Measurements from ENCODE around the gene FAU.
A peak's percentile ranks its signal among the peaks of the same experiment; 100 is the strongest.

FAU gene

DNA sequence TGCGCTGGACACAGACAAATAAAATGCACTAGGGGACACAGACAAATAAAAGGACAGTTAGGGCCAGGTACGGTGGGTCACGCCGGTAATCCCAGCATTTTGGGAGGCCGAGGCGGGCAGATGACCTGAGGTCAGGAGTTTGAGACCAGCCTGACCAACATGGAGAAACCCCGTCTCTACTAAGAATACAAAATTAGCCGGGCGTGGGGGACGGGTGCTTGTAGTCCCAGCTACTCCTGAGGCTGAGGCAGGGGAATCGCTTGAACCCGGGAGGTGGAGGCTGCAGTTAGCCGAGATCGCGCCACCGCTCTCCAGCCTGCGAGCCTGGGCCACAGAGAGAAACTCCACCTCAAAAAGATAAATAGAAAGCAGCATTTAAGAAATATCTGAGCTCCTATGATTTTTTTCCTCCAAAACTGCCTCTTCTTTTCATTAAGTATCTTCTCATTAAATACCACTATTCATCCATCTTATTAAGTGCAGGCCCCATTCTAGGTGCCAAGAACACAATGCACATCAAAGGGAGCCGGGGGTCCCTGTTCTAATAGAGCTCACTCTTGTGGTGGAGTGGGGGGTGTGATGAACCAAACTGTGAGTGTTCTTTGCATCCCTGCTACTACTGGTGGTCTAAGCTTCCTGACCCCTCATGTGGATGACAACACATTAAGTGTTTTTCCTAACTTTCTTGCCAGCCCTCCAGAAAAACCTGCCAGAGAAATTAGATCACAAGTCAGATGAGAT lies 3.7 kb downstream of the FAU start:
- peaks cover 81% of the 10 kb centered on the region for H3K36me3 Mint-ChIP-seq
- H3K4me1 Mint-ChIP-seq: peaks cover 58% of the 10 kb centered on the region
- ATAC-seq: no peak
- no peaks in the 10 kb centered on the region for H3K9me3 Mint-ChIP-seq
- DNase-seq (ENCODE audit: low spot score in 2 of 2): no peak
- peak overlapping the region; percentile 80 for H3K4me3 Mint-ChIP-seq
- H3K27ac Mint-ChIP-seq: peak overlapping the region; percentile 93

- no peaks in the 10 kb centered on the region for H3K9me3 Mint-ChIP-seq
- H3K4me1 Mint-ChIP-seq: peaks cover 66% of the 10 kb centered on the region
- H3K4me3 Mint-ChIP-seq: peak within 1 kb of the TSS; percentile 80
- ATAC-seq (peak; percentile 72), DNase-seq (ENCODE audit: low spot score in 2 of 2) (peak; percentile 99 to 100)
- H3K36me3 Mint-ChIP-seq: peaks cover 86% of the 10 kb centered on the region
- H3K27ac Mint-ChIP-seq: peak within 1 kb of the TSS; percentile 93
Observed at GRCh38 chr11:65117206-65118096, 4.5 kb downstream of the FAU start, which contains the start of gene ZNHIT2. Gene ZNHIT2 (minus strand): TSS chr11:65117701. CDS start chr11:65117653, 48 bp downstream.

DNA sequence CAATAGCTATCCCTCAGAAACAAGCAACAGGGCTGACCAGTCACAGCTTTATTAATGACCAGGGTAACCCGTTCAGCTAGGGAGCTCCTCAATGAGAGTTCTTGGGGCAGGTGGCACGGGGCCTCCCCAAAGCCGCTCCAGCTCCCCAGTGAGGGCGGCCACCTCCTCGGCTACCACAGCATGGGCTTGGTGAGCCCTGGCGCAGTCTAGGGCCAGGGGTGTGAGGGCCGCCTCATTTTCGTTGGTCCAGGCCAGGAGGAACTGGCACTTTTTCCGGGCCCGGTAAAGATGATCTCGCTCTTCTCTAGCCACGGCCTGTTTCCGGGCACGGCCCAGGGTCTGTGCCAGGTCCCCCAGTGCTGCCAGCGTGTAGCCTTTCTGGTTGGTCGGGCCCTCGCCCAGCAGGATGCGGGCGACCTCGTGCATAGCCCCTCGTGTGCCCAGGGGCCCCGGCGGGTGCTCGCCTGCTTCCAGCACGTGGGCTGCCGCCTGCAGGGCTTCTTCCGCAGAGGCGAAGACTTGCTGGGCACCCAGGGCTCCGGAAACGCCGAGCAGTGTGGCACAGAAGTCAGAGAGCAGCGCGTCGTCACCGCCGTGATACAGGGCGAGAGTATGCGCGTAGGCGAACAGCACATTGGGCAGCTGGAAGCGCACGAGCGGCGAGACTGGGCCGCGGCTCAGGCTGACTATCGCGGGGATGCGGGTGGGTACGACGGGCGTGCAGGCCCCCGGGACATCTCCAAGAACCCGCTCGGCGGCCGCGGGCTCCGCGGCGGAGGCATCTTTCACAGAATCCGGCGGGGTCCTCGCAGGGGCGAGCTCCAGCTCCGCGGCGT lies 5.3 kb downstream of the FAU start:
- DNase-seq (ENCODE audit: low spot score in 2 of 2) (peak; percentile 44 to 76), ATAC-seq (peak; percentile 52)
- H3K27ac Mint-ChIP-seq: peak overlapping the region; percentile 93
- no peaks in the 10 kb centered on the region for H3K9me3 Mint-ChIP-seq
- peaks cover 65% of the 10 kb centered on the region for H3K4me1 Mint-ChIP-seq
- H3K4me3 Mint-ChIP-seq: peak overlapping the region; percentile 80
- peaks cover 84% of the 10 kb centered on the region for H3K36me3 Mint-ChIP-seq

DNA sequence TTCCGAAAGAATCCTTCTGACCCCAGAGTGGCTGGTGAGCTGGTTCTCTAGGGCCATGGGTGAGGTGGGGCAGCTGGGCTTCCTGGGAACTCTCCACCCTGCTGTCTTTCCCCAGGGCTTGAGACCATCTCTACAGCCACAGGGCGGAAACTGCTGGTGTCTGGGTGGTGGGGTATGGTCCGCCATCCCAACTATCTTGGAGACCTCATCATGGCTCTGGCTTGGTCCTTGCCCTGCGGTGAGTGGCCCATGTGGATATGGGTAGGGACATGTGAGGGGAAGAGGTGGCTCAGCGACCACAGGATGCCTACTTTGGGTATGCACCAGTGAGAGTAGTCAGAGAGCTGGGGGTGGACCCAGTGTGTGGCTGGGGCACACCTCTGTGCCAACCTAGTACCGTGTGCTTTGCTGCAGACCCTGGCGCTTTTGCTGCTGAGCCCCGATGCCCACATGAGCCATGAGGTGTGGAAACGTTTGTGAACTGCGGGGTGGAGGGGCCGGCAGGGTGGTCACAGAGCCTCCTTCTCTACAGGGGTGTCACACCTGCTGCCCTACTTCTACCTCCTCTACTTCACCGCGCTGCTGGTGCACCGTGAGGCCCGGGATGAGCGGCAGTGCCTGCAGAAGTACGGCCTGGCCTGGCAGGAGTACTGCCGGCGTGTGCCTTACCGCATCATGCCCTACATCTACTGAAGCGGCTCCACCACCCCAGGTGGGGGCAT lies 6.4 kb downstream of the FAU start:
- no peak for ATAC-seq
- Mint-ChIP-seq H3K4me1 (peaks cover 65% of the 10 kb centered on the region), H3K27ac (peak overlapping the region; percentile 67), H3K4me3 (peak overlapping the region; percentile 80), H3K36me3 (peaks cover 84% of the 10 kb centered on the region), H3K9me3 (no peaks in the 10 kb centered on the region)
- no peak for DNase-seq (ENCODE audit: low spot score in 2 of 2)

- no peaks in the 10 kb centered on the region for H3K9me3 Mint-ChIP-seq
- no peak for DNase-seq (ENCODE audit: low spot score in 2 of 2)
- H3K36me3 Mint-ChIP-seq: peaks cover 84% of the 10 kb centered on the region
- H3K4me3 Mint-ChIP-seq: peak overlapping the region; percentile 97
- ATAC-seq: no peak
- peaks cover 65% of the 10 kb centered on the region for H3K4me1 Mint-ChIP-seq
- peak overlapping the region; percentile 95 for H3K27ac Mint-ChIP-seq
Observed at GRCh38 chr11:65114538-65115171, 7.3 kb downstream of the FAU start.

GRCh38 chr11:65113839-65114238 lies 8.1 kb downstream of the FAU start:
- Mint-ChIP-seq H3K4me1 (peaks cover 61% of the 10 kb centered on the region), H3K4me3 (peak overlapping the region; percentile 97), H3K27ac (peak overlapping the region; percentile 95), H3K9me3 (no peaks in the 10 kb centered on the region), H3K36me3 (peaks cover 84% of the 10 kb centered on the region)
- ATAC-seq: no peak
- DNase-seq (ENCODE audit: low spot score in 2 of 2): no peak

- peaks cover 56% of the 10 kb centered on the region for H3K4me1 Mint-ChIP-seq
Observed at GRCh38 chr11:65113361-65113756, 8.6 kb downstream of the FAU start.

GRCh38 chr11:65112546-65113360 lies 9.2 kb downstream of the FAU start:
- Mint-ChIP-seq H3K36me3 (peaks cover 74% of the 10 kb centered on the region), H3K27ac (peak overlapping the region; percentile 95), H3K4me3 (peak overlapping the region; percentile 97), H3K4me1 (peaks cover 50% of the 10 kb centered on the region), H3K9me3 (no peaks in the 10 kb centered on the region)
- DNase-seq (ENCODE audit: low spot score in 2 of 2): peak; percentile 79 to 90
- peak; percentile 66 for ATAC-seq

More at GRCh38 chr11:65113361-65113756, 8.6 kb downstream of the FAU start:
- peaks cover 81% of the 10 kb centered on the region for H3K36me3 Mint-ChIP-seq
- ATAC-seq: no peak
- peak overlapping the region; percentile 95 for H3K27ac Mint-ChIP-seq
- no peaks in the 10 kb centered on the region for H3K9me3 Mint-ChIP-seq
- H3K4me3 Mint-ChIP-seq: peak overlapping the region; percentile 97
- DNase-seq (ENCODE audit: low spot score in 2 of 2): no peak

DNA sequence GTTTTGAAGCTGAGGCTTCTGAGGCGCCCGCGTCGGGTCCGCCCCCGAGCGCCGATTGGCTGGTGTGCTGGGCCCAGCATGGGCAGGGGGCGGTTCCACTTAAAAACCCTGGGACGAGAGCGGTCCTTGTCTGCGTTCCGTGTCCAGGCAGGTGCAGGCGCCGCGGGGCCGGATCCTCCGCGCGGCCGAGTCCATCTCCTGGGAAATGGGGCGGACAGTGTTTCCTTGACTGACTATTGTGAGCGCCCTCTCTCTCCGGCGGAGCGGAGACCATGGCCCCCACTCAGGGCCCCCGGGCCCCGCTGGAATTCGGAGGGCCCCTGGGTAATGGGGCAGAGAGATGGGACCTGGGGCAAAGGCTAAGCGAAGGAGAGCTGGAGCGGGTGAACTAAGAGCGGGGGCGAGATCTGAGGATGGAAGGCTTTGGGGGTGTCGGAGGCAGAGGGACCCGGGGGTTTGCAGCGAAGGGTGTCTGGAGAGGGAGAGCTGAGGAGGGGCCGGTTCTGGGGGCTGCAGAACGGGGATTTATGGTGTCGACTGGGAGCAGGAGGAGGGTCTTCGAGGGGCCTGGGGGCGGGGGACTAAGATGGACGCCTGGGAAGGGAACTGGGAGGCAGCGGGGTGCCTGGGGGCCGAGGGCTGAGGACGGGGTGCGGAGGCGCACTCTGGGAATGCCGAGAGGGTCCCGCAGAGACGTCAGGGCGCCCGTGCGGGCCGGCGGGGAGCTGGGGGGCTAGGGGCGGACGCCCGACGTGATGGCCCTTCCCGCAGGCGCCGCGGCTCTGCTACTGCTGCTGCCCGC lies 10.0 kb downstream of the FAU start, which contains the start of gene TM7SF2:
Gene TM7SF2, plus strand, starts transcription at position 129 of the 802 bp plus-strand sequence. Its CDS starts 144 bp downstream, at position 273.
- ATAC-seq: peak; percentile 84
- peaks cover 48% of the 10 kb centered on the region for H3K4me1 Mint-ChIP-seq
- peak within 1 kb of the TSS; percentile 95 for H3K27ac Mint-ChIP-seq
- H3K36me3 Mint-ChIP-seq: peaks cover 66% of the 10 kb centered on the region
- peak; percentile 81 to 92 for DNase-seq (ENCODE audit: low spot score in 2 of 2)
- peak within 1 kb of the TSS; percentile 97 for H3K4me3 Mint-ChIP-seq
- H3K9me3 Mint-ChIP-seq: no peaks in the 10 kb centered on the region

DNA sequence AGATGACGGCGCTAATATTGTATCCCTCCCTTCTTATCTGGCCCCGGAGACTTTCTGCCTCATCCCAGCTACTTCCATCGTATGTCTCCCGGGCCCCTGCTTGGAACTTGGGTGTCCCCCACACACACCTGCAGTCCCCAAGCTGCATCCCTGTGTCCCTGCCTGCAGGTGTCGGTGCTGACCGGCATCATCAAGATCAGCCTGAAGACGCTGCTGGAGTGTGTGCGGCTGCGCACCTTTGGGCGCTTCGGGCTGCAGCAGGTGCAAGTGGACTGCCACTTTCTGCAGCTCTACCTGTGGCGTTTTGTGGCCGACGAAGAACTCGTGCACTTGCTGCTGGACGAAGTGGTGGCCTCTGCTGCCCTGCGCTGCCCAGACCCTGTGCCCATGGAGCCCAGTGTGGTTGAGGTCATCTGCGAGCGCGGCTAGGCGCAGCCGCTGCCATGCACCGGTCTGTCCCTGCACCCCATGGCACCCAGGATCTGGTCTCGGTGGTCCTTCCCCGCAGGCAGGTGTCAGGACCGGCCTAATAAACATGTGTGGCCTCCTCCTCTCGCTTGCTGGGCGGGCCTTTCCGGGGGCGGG lies 10.7 kb downstream of the FAU start:
- Mint-ChIP-seq H3K36me3 (peaks cover 62% of the 10 kb centered on the region), H3K4me1 (peaks cover 48% of the 10 kb centered on the region), H3K9me3 (no peaks in the 10 kb centered on the region), H3K27ac (peak overlapping the region; percentile 95), H3K4me3 (peak overlapping the region; percentile 97)
- ATAC-seq (no peak), DNase-seq (ENCODE audit: low spot score in 2 of 2) (no peak)

DNA sequence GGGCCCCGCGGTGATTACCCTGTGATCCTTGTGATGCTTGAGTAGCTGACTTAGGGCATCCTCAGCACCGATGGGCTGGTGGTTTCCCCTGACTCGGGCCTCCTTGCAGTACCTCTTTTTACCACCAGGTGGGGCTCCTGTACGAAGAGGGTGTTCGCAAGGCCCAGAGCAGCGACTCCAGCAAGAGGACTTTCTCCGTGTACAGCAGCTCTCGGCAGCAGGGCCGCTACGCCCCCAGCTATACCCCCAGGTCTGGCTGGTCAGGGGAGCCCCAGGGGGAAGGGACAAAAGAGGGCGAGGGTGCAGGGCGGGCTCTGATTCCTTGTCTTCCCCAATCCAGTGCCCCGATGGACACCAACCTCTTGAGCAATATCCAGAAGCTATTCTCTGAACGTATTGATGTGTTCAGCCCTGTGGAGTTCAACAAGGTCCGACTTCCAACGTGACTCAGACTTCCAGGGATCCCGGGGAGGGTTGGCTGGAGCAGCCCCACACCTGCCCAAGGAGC lies 11.5 kb downstream of the FAU start:
- ATAC-seq: peak; percentile 60
- Mint-ChIP-seq H3K4me3 (peak overlapping the region; percentile 11), H3K27ac (peak overlapping the region; percentile 75)

More for the DNA sequence above, 11.5 kb downstream of the FAU start:
- Mint-ChIP-seq H3K4me1 (peaks cover 40% of the 10 kb centered on the region), H3K36me3 (peaks cover 63% of the 10 kb centered on the region), H3K9me3 (no peaks in the 10 kb centered on the region)
- peak; percentile 100 for DNase-seq (ENCODE audit: low spot score in 2 of 2)
